WTC11 (cell line): ENCODE results near the gene CAPN7. TPM values are rescaled to one million over a fixed set of nuclear protein-coding genes. Genes with fewer than 3 reads are reported as not detected.

Source experiments
- ATAC-seq: fragments of 200-7000 bp; cut with Tn5 transposase; 2 replicates; pipeline ENCODE4 v1.10.0; 2021; ENCODE audit warnings: mild to moderate bottlenecking, moderate library complexity
- CTCF ChIA-PET: fragments of 300-600 bp; sonication (Branson Sonifier 250); formaldehyde crosslinking; loops from one replicate; lab custom pipeline; 2021; ENCODE audit warnings: antibody characterized with exemption; lab: Charles Lee
- POLR2A ChIA-PET: fragments of 350-600 bp; sonication (Branson Sonifier 250); formaldehyde crosslinking; loops from one replicate; lab custom pipeline; 2021; ENCODE audit warnings: antibody characterized with exemption; lab: Charles Lee
- DNase-seq: peaks from one replicate; pipeline ENCODE4 v3.0.0; 2021; ENCODE audit warnings: low spot score
- H3K27ac Mint-ChIP-seq: 2 replicates; pipeline ENCODE4 v1.8.0; 2021; ENCODE audit warnings: mixed read lengths
- H3K27me3 Mint-ChIP-seq: 2 replicates; pipeline ENCODE4 v1.8.0; 2021; ENCODE audit warnings: low read depth, mild to moderate bottlenecking, moderate library complexity, mixed read lengths
- H3K36me3 Mint-ChIP-seq: 2 replicates; pipeline ENCODE4 v1.8.0; 2021; ENCODE audit warnings: mixed read lengths
- H3K4me1 Mint-ChIP-seq: 2 replicates; pipeline ENCODE4 v1.8.0; 2022; ENCODE audit warnings: mixed read lengths
- H3K4me3 Mint-ChIP-seq: 2 replicates; pipeline ENCODE4 v1.8.0; 2021; ENCODE audit warnings: mild to moderate bottlenecking, moderate library complexity, mixed read lengths
- H3K9me3 Mint-ChIP-seq: 2 replicates; pipeline ENCODE4 v1.8.0; 2021; ENCODE audit warnings: mixed read lengths
- ATF6 ChIP-seq: sonication (generic); formaldehyde crosslinking; IDR thresholded peaks from 2 replicates; pipeline ENCODE4 v1.8.1; 2023; ENCODE audit warnings: mild to moderate bottlenecking, missing genetic modification reagents
- CBFB ChIP-seq: sonication (generic); formaldehyde crosslinking; IDR thresholded peaks from 2 replicates; pipeline ENCODE4 v1.8.1; 2022; ENCODE audit warnings: mild to moderate bottlenecking, low read depth, missing genetic modification reagents
- CDX4 ChIP-seq: fragments of 250-450 bp; sonication (Bioruptor Pico); IDR thresholded peaks from 2 replicates; pipeline ENCODE4 v1.9.0; 2021; ENCODE audit warnings: moderate library complexity, mild to moderate bottlenecking, inconsistent platforms, borderline replicate concordance
- CREB1 ChIP-seq: sonication (generic); formaldehyde crosslinking; IDR thresholded peaks from 2 replicates; pipeline ENCODE4 v1.8.0; 2023; ENCODE audit warnings: mild to moderate bottlenecking, missing genetic modification reagents
- CTCF ChIP-seq: fragments of 200-600 bp; IDR thresholded peaks from 2 replicates; pipeline ENCODE4 v1.8.0; 2022; ENCODE audit warnings: antibody characterized with exemption
- E2F4 ChIP-seq: sonication (generic); formaldehyde crosslinking; IDR thresholded peaks from 2 replicates; pipeline ENCODE4 v1.8.1; 2022; ENCODE audit warnings: low read depth, mild to moderate bottlenecking, moderate library complexity, missing genetic modification reagents, borderline replicate concordance
- E2F5 ChIP-seq: sonication (generic); formaldehyde crosslinking; IDR thresholded peaks from 2 replicates; pipeline ENCODE4 v1.8.1; 2022; ENCODE audit warnings: mild to moderate bottlenecking, moderate library complexity, missing genetic modification reagents
- ELF4 ChIP-seq: sonication (generic); formaldehyde crosslinking; IDR thresholded peaks from 2 replicates; pipeline ENCODE4 v1.8.1; 2022; ENCODE audit warnings: low read depth, mild to moderate bottlenecking, moderate library complexity, missing genetic modification reagents
- HMGA2 ChIP-seq: fragments of 250-450 bp; sonication (Bioruptor Pico); IDR thresholded peaks from 2 replicates; pipeline ENCODE4 v1.4.0; 2021; ENCODE audit warnings: mild to moderate bottlenecking, moderate library complexity
- IRF1 ChIP-seq: sonication (generic); formaldehyde crosslinking; IDR thresholded peaks from 2 replicates; pipeline ENCODE4 v1.8.0; 2023; ENCODE audit warnings: missing genetic modification reagents
- NFATC4 ChIP-seq: fragments of 250-450 bp; sonication (Bioruptor Pico); IDR thresholded peaks from 2 replicates; pipeline ENCODE4 v1.9.0; 2021; ENCODE audit warnings: mild to moderate bottlenecking
- NR1H2 ChIP-seq: sonication (generic); formaldehyde crosslinking; IDR thresholded peaks from 2 replicates; pipeline ENCODE4 v1.9.0; 2021; ENCODE audit warnings: mild to moderate bottlenecking, moderate library complexity, missing genetic modification reagents
- OVOL2 ChIP-seq: fragments of 250-450 bp; sonication (Bioruptor Pico); IDR thresholded peaks from 2 replicates; pipeline ENCODE4 v1.9.0; 2021; ENCODE audit warnings: mild to moderate bottlenecking, borderline replicate concordance
- RORB ChIP-seq: fragments of 250-450 bp; sonication (Bioruptor Pico); IDR thresholded peaks from 2 replicates; pipeline ENCODE4 v1.9.0; 2021; ENCODE audit warnings: mild to moderate bottlenecking
- TCF7 ChIP-seq: sonication (generic); formaldehyde crosslinking; IDR thresholded peaks from 2 replicates; pipeline ENCODE4 v1.8.0; 2022; ENCODE audit warnings: mild to moderate bottlenecking, low read depth, missing genetic modification reagents, moderate library complexity
- ZBTB21 ChIP-seq: sonication (generic); formaldehyde crosslinking; IDR thresholded peaks from 2 replicates; pipeline ENCODE4 v1.8.1; 2023; ENCODE audit warnings: mild to moderate bottlenecking, missing genetic modification reagents, borderline replicate concordance
- ZMAT4 ChIP-seq: fragments of 250-450 bp; sonication (Bioruptor Pico); IDR thresholded peaks from 2 replicates; pipeline ENCODE4 v1.9.0; 2021; ENCODE audit warnings: mild to moderate bottlenecking
- ZNF423 ChIP-seq: fragments of 250-450 bp; sonication (Bioruptor Pico); IDR thresholded peaks from 2 replicates; pipeline ENCODE4 v2.1.2; 2022; ENCODE audit warnings: mild to moderate bottlenecking, moderate library complexity
- ZNF671 ChIP-seq: fragments of 250-450 bp; sonication (Bioruptor Pico); IDR thresholded peaks from 2 replicates; pipeline ENCODE4 v1.8.0; 2021; ENCODE audit warnings: mild to moderate bottlenecking
- ZSCAN18 ChIP-seq: fragments of 250-450 bp; sonication (Bioruptor Pico); IDR thresholded peaks from 2 replicates; pipeline ENCODE4 v2.1.2; 2022; ENCODE audit warnings: mild to moderate bottlenecking, moderate library complexity
- total RNA-seq: library from RNA; stranded (reverse); gene quantifications from 3 replicates; pipeline ENCODE4 v1.2.3, GENCODE V29; 2021

CAPN7 gene
- total RNA-seq, 1 experiment from 2014 or later, result 16.8 TPM

- Mint-ChIP-seq H3K4me3 (no peak overlapping the region), H3K36me3 (peaks cover 18% of the 10 kb centered on the region; the same call in 1 of the 2 replicates), H3K27ac (no peak overlapping the region), H3K4me1 (no peaks in the 10 kb centered on the region), H3K27me3 (no peaks in the 10 kb centered on the region), H3K9me3 (no peaks in the 10 kb centered on the region)
- TF ChIP-seq ZBTB21 (CRISPR knock-in tag) (no peak), CBFB (no peak), TCF7 (CRISPR knock-in tag) (no peak), CDX4 (CRISPR knock-in tag) (no peak), IRF1 (no peak), ELF4 (CRISPR knock-in tag) (no peak), NR1H2 (CRISPR knock-in tag) (no peak), ZNF423 (CRISPR knock-in tag) (no peak), RORB (CRISPR knock-in tag) (no peak), CREB1 (no peak)
- DNase-seq, result no peak
- ChIA-PET POLR2A (no interaction called here), CTCF (interaction anchor here (1.1 kb wide), 1 partner anchor 9 kb away, joined by 3 read pairs; no protein-coding TSS in a partner anchor)
- no peak for ATAC-seq
Measured at GRCh38 chr3:15260531-15260930, 54.5 kb downstream of the CAPN7 start.

- Mint-ChIP-seq H3K4me3 (no peak overlapping the region), H3K27me3 (no peaks in the 10 kb centered on the region), H3K27ac (no peak overlapping the region), H3K4me1 (no peaks in the 10 kb centered on the region), H3K9me3 (no peaks in the 10 kb centered on the region), H3K36me3 (peaks cover 10% of the 10 kb centered on the region; the same call in 1 of the 2 replicates)
- ChIA-PET CTCF (no interaction called here), POLR2A (no interaction called here)
- DNase-seq (no peak), ATAC-seq (no peak)
- TF ChIP-seq NFATC4 (CRISPR knock-in tag) (no peak), ATF6 (CRISPR knock-in tag) (no peak), NR1H2 (CRISPR knock-in tag) (no peak), CBFB (no peak)
Measured at GRCh38 chr3:15261274-15261673, 55.2 kb downstream of the CAPN7 start.

GRCh38 chr3:15262021-15262420, 56.0 kb downstream of the CAPN7 start:
- Mint-ChIP-seq H3K27ac (no peak overlapping the region), H3K9me3 (no peaks in the 10 kb centered on the region), H3K27me3 (no peaks in the 10 kb centered on the region), H3K4me3 (no peak overlapping the region), H3K4me1 (no peaks in the 10 kb centered on the region), H3K36me3 (peaks cover 9% of the 10 kb centered on the region; the same call in 1 of the 2 replicates)
- ATAC-seq (no peak), DNase-seq (no peak)
- ChIA-PET POLR2A (no interaction called here), CTCF (no interaction called here)
- TF ChIP-seq CTCF, result no peak
- no peak for TF ChIP-seq HMGA2 (CRISPR knock-in tag)
- no peak for TF ChIP-seq ZMAT4 (CRISPR knock-in tag)
- no peak for TF ChIP-seq OVOL2 (CRISPR knock-in tag)
- no peak for TF ChIP-seq TCF7 (CRISPR knock-in tag)
- no peak for TF ChIP-seq E2F4 (CRISPR knock-in tag)
- no peak for TF ChIP-seq E2F5 (CRISPR knock-in tag)
- TF ChIP-seq ZSCAN18 (CRISPR knock-in tag), result no peak
- no peak for TF ChIP-seq ZNF671 (CRISPR knock-in tag)
